Small intestine (tissue), 7 donors: Measurements from ENCODE around the gene EDRF1. TPM values are rescaled to one million over a fixed set of nuclear protein-coding genes. Genes with fewer than 3 reads are reported as not detected.
"Not testable (repeated sequence)": the region's sequence is repeated elsewhere in the genome, so short reads cannot be mapped to it uniquely, and the experiment has no call there.

Experiments
- DNase-seq, 2 donors: peaks; one replicate each; pipeline versions ENCODE4 v3.0.0 to v3.0.0-alpha.2; 2013
- FAIRE-seq: peaks from 2 replicates; lab custom pipeline; 2012; peaks lifted over from hg19 to GRCh38; lab: Jason Lieb, UNC
- H3K27ac ChIP-seq, 3 donors: one replicate each; pipeline ENCODE4 v1.5.1; 2013; ENCODE audit warnings: low read length in 2 of 3, mild to moderate bottlenecking in 2 of 3, control low read depth in 1 of 3, inconsistent platforms in 1 of 3, low read depth in 1 of 3, moderate library complexity in 1 of 3
- H3K27me3 ChIP-seq, 3 donors: one replicate each; pipeline ENCODE4 v1.6.1; 2013; ENCODE audit warnings: low read length in 3 of 3, inconsistent platforms in 1 of 3; ENCODE audit not compliant: control insufficient read depth in 3 of 3, insufficient read depth in 3 of 3
- H3K36me3 ChIP-seq, 3 donors: one replicate each; pipeline ENCODE4 v1.6.1; 2013; ENCODE audit warnings: low read length in 3 of 3, inconsistent platforms in 1 of 3, low read depth in 1 of 3, mild to moderate bottlenecking in 1 of 3, moderate library complexity in 1 of 3; ENCODE audit not compliant: control insufficient read depth in 3 of 3, insufficient read depth in 2 of 3
- H3K4me1 ChIP-seq, 3 donors: one replicate each; pipeline ENCODE4 v1.6.1; 2013; ENCODE audit warnings: low read length in 2 of 3, inconsistent platforms in 1 of 3, low read depth in 1 of 3, mild to moderate bottlenecking in 1 of 3, moderate library complexity in 1 of 3; ENCODE audit not compliant: control insufficient read depth in 3 of 3, insufficient read depth in 2 of 3
- H3K4me3 ChIP-seq, 3 donors: one replicate each; pipeline ENCODE4 v1.5.1; 2013; ENCODE audit warnings: low read length in 3 of 3, control low read depth in 1 of 3, inconsistent platforms in 1 of 3, low read depth in 1 of 3, mild to moderate bottlenecking in 1 of 3, moderate library complexity in 1 of 3
- H3K9me3 ChIP-seq, 2 donors: one replicate each; pipeline ENCODE4 v1.6.1; 2013; ENCODE audit warnings: low read depth in 1 of 2, low read length in 1 of 2; ENCODE audit not compliant: control insufficient read depth in 2 of 2, insufficient read depth in 1 of 2
- WGBS, 3 donors: extraction: QIAGEN DNeasy Blood & Tissue Kit; methylation state at CpG; one replicate each; pipeline ENCODE4 v1.1.7; 2013; 5-methylcytosine and 5-hydroxymethylcytosine counted together
- polyA plus RNA-seq, 4 donors: library from polyadenylated mRNA; stranded (reverse) in 3 of 4; unstranded in 1 of 4; fragments of 200-250 nt in 3 of 4; fragments of 120-200 nt in 1 of 4; gene quantifications; one replicate each; pipeline versions ENCODE4 v1.2.1 to v1.2.3, GENCODE V29; 2013
- donor health status: healthy with polysubstance abuse.
- donor health status: control.
- donor health status: control.
- donor health status: Bipolar disorder and iron deficiency.
- donor health status: healthy.

The EDRF1 gene
- polyA plus RNA-seq, 4 donors = 8.6 to 30.4 (median 11.2) TPM

- Histone ChIP-seq H3K4me1 (peaks cover 0 to 7% (median 0%) of the 10 kb centered on the region in 3 donors), H3K27me3 (peaks cover 0 to 6% (median 0%) of the 10 kb centered on the region in 3 donors), H3K36me3 (no peaks in the 10 kb centered on the region), H3K27ac (no peak overlapping the region), H3K4me3 (no peak overlapping the region), H3K9me3 (no peaks in the 10 kb centered on the region)
- FAIRE-seq = no peak
- no peak for DNase-seq
- 20 to 66% (median 44%) methylated on average over 8 of the region's 8 CpGs for WGBS, 3 donors
These were observed 29.4 kb upstream of the EDRF1 start for GRCh38 chr10:125689955-125690569.

GRCh38 chr10:125691160-125691981 is 28.1 kb upstream of the EDRF1 start:
- 38 to 66% (median 55%) methylated on average over 19 of the region's 19 CpGs for WGBS, 3 donors
- Histone ChIP-seq H3K4me1 (peaks cover 0 to 7% (median 0%) of the 10 kb centered on the region in 3 donors), H3K4me3 (no peak overlapping the region), H3K9me3 (no peaks in the 10 kb centered on the region), H3K27me3 (peaks cover 0 to 6% (median 0%) of the 10 kb centered on the region in 3 donors), H3K27ac (no peak overlapping the region), H3K36me3 (no peaks in the 10 kb centered on the region)
- DNase-seq (no peak), FAIRE-seq (no peak)

- FAIRE-seq = no peak
- Histone ChIP-seq H3K4me1 (peaks cover 0 to 7% (median 0%) of the 10 kb centered on the region in 3 donors), H3K27ac (no peak overlapping the region), H3K9me3 (no peaks in the 10 kb centered on the region), H3K27me3 (peaks cover 0 to 6% (median 0%) of the 10 kb centered on the region in 3 donors), H3K4me3 (no peak overlapping the region), H3K36me3 (no peaks in the 10 kb centered on the region)
- WGBS, 3 donors = 44 to 59% (median 52%) methylated on average over 3 of the region's 3 CpGs
- no peak for DNase-seq
These were observed 27.3 kb upstream of the EDRF1 start for GRCh38 chr10:125692196-125692595.

GRCh38 chr10:125692601-125693523 is 26.6 kb upstream of the EDRF1 start:
- DNase-seq (no peak), FAIRE-seq (no peak)
- Histone ChIP-seq H3K27me3 (peaks cover 0 to 6% (median 0%) of the 10 kb centered on the region in 3 donors), H3K4me3 (no peak overlapping the region), H3K9me3 (no peaks in the 10 kb centered on the region), H3K36me3 (no peaks in the 10 kb centered on the region), H3K4me1 (peaks cover 0 to 7% (median 0%) of the 10 kb centered on the region in 3 donors), H3K27ac (no peak overlapping the region)
- 81 to 88% (median 86%) methylated on average over 12 of the region's 12 CpGs for WGBS, 3 donors

- WGBS, 3 donors = 77 to 89% (median 82%) methylated on average over 2 of the region's 2 CpGs
These were observed 26.0 kb upstream of the EDRF1 start for GRCh38 chr10:125693524-125693847.

GRCh38 chr10:125694883-125695282 is 24.6 kb upstream of the EDRF1 start:
- peaks cover 0 to 6% (median 0%) of the 10 kb centered on the region in 3 donors for H3K27me3 ChIP-seq
- FAIRE-seq = no peak
- 38 to 57% (median 51%) methylated on average over 1 of the region's 1 CpG for WGBS, 3 donors

More at GRCh38 chr10:125693524-125693847, 26.0 kb upstream of the EDRF1 start:
- Histone ChIP-seq H3K9me3 (no peaks in the 10 kb centered on the region), H3K36me3 (no peaks in the 10 kb centered on the region), H3K4me1 (peaks cover 0 to 7% (median 0%) of the 10 kb centered on the region in 3 donors), H3K4me3 (no peak overlapping the region), H3K27me3 (peaks cover 0 to 6% (median 0%) of the 10 kb centered on the region in 3 donors), H3K27ac (no peak overlapping the region)
- FAIRE-seq (no peak), DNase-seq (no peak)

GRCh38 chr10:125696884-125697283 is 22.6 kb upstream of the EDRF1 start:
- not testable (repeated sequence) for H3K36me3 ChIP-seq, H3K9me3 ChIP-seq, DNase-seq, H3K4me3 ChIP-seq, FAIRE-seq, H3K4me1 ChIP-seq, H3K27ac ChIP-seq, H3K27me3 ChIP-seq
- 79 to 87% (median 81%) methylated on average over 6 of the region's 6 CpGs for WGBS, 3 donors

More at GRCh38 chr10:125694883-125695282, 24.6 kb upstream of the EDRF1 start:
- H3K9me3 ChIP-seq = no peaks in the 10 kb centered on the region
- peaks cover 0 to 7% (median 0%) of the 10 kb centered on the region in 3 donors for H3K4me1 ChIP-seq
- H3K36me3 ChIP-seq = no peaks in the 10 kb centered on the region
- no peak for DNase-seq
- no peak overlapping the region for H3K27ac ChIP-seq
- no peak overlapping the region for H3K4me3 ChIP-seq

GRCh38 chr10:125698481-125698998 is 21.0 kb upstream of the EDRF1 start:
- DNase-seq = no peak
- no peak overlapping the region for H3K27ac ChIP-seq
- H3K4me1 ChIP-seq = no peaks in the 10 kb centered on the region
- H3K27me3 ChIP-seq = no peaks in the 10 kb centered on the region
- no peaks in the 10 kb centered on the region for H3K9me3 ChIP-seq
- no peak overlapping the region for H3K4me3 ChIP-seq
- FAIRE-seq = no peak
- WGBS, 3 donors = 74 to 80% (median 78%) methylated on average over 9 of the region's 9 CpGs
- no peaks in the 10 kb centered on the region for H3K36me3 ChIP-seq
